ENCODE results near the gene CENPP.

- TF ChIP-seq CTCF (IDR thresholded peaks at IDR 0.05; ENCODE audit: low read length) (no peak), EZH2 (optimal IDR thresholded peaks at IDR 0.05; ENCODE audit: low read depth, low read length) (no peak), EZH2phosphoT487 (IDR thresholded peaks at IDR 0.05; ENCODE audit: low read length) (no peak)
Observed at GRCh38 chr9:92425474-92425873, 99.7 kb downstream of the CENPP start.

Data from MM.1S (cell line).